Stimulated activated CD4-positive, alpha-beta T cell treated with anti-CD3 and anti-CD28 coated beads, TNF-alpha, amount 100 ng/mL, for 1 hour (primary cell): Measurements from ENCODE around the gene CRISP2.
"Not testable (repeated sequence)": the region's sequence is repeated elsewhere in the genome, so short reads cannot be mapped to it uniquely, and the experiment has no call there.

Experiments used
- DNase-seq, 3 donors: peaks; one replicate each; pipeline ENCODE4 v3.0.0-alpha.2; 2020; ENCODE audit warnings: low read depth in 3 of 3, low spot score in 1 of 3

CRISP2 gene, protein sequence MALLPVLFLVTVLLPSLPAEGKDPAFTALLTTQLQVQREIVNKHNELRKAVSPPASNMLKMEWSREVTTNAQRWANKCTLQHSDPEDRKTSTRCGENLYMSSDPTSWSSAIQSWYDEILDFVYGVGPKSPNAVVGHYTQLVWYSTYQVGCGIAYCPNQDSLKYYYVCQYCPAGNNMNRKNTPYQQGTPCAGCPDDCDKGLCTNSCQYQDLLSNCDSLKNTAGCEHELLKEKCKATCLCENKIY

DNA sequence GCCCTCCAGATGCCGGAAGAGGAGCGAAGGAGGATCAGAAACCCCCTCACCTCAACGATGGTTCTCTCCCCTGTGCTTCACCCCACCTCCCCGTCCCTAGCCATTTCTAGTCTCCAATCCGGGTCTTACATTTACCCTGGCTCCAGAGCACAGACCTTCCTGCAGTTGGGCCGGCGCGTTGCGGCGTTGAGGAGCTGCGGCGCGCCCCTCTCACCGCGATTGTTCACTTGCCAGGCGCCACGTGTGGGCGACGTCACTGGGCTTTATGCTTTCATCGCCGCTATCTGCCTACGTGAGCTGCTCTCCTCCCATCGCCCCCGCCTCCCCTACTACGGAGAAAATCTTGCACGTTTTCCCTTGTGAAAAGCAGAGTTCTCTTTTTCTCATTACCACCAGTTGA is at the start of gene CRISP2:
Gene CRISP2, minus strand, starts transcription at position 198 of the 400 bp plus-strand sequence. CDS start 4,347 bp downstream, outside the sequence.
- DNase-seq, result no peak

DNA sequence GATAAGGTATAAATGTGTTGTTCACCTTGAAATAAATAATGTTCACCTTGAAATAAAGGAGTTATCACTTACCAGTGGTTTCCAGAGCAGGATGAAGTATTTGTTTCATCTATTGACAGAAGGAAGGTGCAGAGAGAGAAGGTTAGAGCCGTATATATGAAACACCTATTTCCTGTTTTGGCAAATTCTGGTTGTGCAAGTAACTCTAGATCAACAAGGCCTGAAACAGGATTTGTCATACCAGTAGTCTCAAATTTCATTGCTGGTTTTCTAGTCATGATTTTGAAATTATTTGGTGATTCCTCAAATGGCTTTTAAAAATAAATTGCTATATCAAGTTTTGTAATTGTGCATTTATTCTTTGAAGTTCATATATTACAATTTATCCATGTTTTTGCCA is 30.9 kb upstream of the CRISP2 start, which contains the start of gene CRISP3:
Gene CRISP3, minus strand, starts transcription at position 130 of the 400 bp plus-strand sequence. Its CDS starts 21 bp downstream, at position 109.
- no peak for DNase-seq

DNA sequence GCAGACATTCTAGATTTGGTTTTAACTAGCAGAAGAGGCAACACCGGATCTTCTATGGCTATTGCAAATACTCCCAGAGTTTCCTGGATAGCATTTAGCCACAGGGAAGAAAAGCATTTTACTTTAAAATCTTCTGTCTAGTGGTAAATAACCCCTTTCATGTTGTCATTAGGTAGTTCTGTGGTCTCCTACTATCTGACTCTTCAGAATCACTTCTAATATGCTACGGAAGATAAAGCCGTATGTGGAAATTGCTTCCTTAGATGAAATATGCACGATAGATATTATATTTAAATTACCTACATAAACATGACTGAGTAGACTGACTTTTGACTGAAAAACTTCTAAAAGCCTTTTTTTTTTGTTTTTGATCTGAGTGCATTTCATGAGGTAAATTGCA is 30.1 kb upstream of the CRISP2 start:
- no peak for DNase-seq

DNA sequence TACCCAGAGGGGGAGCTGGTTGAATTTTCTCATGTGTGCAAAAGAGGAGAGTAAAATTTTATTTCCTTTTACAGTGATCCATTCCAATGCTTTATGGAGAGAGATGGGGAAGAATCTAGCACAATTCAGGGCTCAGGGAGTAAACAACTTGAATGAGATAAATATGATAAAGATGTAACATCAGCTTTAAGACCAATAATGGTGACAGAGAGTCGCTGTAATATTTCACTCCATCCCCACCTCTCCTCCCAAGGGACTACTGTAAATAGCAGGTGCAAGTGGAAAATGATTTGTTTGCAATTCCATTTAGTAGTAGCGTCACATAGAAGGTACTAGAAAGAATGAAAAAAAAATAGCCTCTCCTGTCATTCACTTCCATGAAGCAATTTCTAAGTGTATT is 26.1 kb upstream of the CRISP2 start:
- no peak for DNase-seq

DNA sequence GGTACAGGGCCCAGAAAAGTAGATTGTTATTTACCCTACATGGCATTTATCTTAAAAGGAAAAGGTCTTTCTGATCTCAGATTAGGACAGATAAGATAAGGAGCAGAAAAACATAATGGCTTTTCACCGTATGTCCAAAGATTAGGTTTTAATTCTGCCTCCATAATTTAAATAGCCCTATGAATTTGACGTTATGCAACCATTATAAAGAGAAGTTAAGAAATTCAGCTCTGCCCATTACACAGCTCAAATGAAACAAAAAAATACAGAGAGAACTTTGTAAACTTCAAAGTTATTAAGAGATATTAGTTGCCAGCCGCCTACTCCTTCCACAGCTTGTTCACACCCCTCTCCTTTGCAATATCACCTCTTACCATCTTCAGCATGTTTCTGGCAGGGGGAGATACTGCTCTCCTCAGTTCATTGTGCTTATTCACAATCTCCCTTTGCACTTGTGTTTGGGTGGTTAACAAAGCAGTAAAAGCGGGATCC is 22.7 kb upstream of the CRISP2 start:
- no peak for DNase-seq

DNA sequence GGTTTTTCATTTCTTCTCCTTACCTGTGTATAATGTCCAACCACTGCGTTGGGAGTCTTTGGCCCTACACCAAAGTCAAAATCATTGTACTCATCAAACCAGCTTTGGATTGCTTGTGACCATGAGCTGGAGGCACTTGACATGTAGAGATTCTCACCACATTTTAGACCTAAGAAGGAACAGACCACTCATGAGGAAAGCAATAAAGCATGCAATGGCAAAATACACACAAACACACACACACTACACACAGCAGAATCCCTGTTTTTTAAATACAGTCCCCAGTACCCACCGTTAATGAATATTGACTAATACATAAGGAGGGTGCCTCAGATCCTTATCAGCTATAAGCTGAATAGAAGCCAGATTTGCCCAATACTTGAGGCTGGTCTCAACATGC is 20.3 kb upstream of the CRISP2 start:
- no peak for DNase-seq

DNA sequence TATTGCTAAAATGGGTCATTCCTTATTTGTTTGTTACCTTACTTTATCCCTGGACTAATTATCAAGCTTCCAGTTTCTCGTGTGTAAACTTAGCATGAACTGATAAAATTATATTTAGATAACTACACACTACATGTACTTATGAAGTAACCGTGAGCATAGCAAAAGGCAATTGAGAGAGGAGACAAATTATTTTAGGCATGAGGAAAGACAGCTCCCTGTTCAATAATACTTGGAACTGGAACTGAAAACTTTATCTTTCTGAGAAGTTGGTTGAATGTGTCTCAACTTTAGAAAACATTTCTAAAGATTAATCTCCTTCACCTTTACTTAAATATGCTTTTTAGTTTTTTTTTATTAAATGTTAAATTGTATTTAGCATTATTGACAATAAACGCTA is 19.4 kb upstream of the CRISP2 start:
- no peak for DNase-seq

DNA sequence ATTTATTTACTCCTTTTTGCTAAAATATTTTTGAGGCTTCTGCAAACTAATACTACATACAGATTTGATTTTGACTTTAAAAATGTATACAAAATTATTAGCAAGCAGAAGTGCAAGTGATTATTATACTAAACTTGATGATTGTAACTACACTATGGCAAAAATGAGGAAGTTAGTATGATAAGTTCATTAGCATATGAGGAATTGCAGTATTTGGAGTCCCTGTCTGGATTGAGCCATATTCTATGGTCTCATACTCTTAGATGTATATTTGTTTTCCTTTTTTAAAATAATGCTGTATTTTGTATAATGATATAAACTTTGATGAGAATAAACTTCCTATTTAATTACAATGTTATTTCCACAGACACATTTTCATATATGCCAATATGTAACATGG is 16.9 kb upstream of the CRISP2 start:
- no peak for DNase-seq

DNA sequence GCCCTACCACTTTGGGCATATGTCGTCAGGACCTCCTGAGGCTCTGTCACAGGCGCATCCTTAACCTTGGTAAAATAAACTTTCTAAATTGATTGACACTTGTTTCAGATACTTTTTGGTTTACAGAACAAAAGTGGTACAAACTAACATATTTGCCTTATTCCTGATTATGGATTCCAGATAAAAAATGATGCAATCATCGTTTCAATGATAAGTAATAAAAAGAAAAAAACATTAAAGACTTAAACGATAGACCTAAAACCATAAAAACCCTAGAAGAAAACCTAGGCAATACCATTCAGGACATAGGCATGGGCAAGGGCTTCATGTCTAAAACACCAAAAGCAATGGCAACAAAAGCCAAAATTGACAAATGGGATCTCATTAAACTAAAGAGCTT is 10.6 kb upstream of the CRISP2 start:
- DNase-seq, result not testable (repeated sequence)

DNA sequence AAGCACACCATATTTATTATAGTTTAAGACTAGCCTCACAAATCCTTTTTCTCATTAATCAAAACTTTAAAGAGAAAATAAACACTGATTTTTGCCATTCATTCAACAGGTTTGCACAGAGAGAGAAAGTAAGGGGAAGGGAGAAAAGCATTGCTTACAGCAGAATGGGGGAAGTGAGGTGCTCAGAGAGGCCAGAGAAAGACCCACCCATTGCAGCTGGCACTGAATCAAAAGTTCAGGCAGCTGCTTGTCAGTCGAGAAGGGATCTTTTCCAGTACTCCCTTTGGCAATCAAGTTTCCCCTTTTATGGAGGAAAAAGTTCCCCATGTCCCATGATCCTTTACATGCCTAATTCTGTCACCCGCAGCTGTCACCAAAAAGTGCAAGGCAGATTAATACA is 8.0 kb upstream of the CRISP2 start:
- no peak for DNase-seq

DNA sequence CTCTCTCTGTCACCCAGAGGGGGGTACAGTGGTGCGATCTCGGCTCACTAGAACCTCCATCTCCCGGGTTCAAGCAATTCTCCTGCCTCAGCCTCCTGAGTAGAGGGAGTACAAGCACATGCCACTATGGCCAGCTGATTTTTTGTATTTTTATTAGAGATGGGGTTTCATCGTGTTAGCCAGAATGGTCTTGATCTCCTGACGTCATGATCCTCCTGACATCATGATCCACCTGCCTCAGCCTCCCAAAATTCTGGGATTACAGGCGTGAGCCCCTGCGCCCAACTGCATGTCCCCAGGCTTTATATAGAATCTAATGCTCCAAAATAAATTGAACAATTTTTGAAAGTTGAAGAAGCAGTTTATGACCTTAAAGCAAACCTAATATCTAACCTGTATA is 7.0 kb upstream of the CRISP2 start:
- no peak for DNase-seq

DNA sequence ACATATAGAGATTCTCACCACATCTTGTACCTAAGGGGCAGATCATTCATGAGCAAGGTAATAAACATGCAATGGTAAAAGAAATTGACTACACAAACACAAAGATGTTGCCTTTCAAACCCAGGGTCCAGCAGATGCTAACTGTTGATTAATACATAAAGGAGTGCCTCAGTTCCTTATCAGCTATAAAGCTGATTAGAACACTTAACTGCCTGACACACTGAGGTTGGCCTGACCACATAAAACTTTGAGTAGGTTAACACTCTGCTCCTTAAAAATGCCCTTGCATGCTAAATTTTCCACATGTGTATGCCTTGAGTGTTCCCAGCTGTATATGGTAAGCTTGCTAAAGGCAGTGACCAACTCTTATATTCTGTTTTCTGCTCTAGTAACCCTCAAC is 14.9 kb downstream of the CRISP2 start:
- no peak for DNase-seq

DNA sequence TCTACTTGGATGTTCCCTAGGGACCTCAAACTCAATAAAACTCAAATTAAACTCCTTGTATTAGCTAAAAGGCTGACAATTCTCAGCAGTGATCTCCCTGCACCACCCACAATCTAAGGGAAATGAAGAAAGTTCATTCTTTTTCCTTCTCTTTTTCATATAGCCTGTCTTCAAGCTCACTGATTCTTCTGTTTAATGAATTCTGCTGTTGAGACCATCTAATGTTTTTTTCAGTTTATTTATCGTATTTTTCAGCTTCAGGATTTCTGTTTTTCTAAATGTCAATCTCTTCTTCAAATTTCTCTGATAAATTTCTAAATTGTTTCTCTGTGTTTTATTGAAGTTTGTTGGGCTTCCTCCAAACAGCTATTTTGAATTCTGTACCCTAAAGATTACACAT is 19.8 kb downstream of the CRISP2 start:
- no peak for DNase-seq

DNA sequence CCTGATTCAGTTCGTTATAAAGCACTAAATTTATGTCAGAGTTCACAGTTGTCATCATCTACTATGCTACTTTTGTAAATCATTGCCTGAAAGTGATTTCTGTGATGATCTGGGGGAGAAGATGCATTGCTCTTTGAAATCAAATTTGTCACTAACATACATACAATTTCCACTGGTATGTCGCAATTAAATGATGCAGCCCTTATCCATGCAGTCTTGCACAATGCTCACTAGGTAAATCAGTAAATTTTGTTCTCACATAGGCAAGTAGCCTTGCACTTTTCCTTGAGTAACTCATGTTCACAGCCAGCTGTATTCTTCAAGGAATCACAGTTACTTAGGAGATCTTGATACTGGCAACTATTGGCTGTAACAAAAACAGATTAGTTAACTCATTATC is 20.8 kb downstream of the CRISP2 start:
- no peak for DNase-seq

DNA sequence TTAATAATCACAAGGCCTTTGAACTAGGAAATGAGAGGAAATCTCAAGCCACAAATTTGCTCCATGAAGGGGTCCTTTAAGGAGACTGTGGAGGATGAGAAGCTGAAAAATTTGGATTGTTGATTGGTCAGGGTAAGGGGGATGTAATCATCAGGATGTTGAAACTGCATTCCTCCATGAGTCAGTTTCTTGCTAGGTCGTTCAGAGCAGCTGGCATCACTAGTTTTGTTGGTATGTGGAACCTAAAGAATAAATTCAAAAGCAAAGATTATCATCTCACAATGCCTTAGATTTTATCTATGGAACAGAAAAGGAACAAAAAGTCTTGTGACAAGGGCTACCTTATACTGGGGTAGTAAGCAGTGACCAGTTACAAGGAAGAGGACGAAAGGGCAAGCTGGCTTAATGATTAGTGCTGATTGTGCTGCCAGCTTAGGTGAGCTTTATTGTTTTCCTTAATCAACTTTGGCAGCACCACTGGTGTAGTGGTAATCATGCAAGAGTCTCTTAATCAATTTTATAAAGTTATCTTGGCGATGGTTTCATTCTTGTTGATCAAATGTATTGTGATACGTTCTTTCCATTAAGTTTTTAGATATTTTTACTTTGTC is 36.6 kb downstream of the CRISP2 start:
- no peak for DNase-seq

DNA sequence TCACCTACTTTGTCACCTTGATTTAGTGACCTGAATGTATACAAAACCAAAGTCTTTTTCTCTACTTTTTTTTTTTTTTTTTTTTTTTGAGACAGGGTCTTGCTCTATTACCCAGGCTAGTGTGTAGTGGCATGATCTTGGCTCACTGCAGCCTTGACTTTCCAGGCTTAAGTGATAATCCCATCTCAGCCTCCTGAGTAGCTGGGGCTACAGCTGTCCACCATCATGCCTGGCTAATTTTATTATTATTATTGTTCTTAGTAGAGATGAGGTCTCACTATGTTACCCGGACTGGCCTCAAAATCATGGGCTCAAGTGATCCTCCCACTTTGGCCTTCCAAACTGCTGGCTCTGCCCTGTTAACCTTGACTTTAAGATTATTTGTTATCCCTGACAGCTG is 37.5 kb downstream of the CRISP2 start:
- no peak for DNase-seq

DNA sequence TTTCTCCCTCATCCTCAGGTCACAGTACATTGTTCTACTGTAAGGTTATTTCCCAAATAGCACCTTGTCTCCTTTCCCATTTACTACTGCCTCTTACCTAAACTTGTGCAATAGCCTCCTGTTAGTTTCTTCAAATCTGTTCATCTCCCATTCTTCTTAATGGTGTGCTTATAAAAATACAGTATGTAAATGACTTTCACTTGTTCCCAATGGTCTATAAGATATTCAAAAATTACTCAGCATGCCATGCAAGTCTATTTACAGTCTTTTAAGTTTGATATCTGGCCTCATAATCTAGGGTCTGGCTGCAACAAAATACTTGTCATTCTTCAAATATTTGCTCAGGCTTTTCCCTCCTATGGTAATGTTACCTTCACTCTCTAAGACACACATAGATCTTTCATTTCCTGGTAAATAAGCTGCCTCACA is 45.2 kb downstream of the CRISP2 start:
- no peak for DNase-seq

DNA sequence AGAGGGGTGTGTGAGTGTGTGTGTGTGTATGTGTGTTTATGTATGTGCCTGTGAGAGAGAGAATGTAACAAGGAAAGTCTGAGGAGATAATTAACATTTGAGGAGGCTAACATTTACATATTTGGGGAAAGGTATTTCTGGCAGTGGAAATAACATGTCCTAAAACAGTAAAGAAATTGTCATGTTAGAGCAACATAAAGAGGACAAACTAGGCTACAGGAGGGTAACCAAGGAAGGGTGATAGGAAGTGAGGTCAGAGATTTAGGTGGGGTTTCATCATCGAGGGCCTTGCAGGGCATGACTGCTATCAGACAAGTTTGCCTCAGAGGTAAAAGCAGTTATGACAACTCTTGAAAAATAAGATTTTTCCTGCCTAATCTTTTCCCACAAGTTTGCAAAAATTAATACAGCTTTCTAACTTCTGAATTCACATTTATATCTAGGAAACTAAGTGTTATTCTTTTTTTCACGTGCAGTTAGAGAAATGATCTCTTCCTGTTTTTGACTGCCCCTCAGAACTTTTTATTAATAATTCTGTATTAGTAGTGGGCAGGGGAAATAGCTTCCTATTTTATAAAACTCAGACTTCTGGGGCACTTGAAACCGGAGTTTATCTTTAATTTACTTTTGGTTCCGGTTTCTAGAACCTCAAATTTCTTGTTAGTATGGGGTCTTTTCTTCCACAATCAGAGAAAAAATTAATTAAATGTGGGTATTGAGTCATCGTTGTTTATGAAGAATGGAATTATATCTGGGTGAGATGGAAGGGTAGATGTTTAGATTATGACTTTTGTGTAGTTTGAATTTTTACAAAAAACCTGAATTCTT is 46.2 kb downstream of the CRISP2 start:
- no peak for DNase-seq

DNA sequence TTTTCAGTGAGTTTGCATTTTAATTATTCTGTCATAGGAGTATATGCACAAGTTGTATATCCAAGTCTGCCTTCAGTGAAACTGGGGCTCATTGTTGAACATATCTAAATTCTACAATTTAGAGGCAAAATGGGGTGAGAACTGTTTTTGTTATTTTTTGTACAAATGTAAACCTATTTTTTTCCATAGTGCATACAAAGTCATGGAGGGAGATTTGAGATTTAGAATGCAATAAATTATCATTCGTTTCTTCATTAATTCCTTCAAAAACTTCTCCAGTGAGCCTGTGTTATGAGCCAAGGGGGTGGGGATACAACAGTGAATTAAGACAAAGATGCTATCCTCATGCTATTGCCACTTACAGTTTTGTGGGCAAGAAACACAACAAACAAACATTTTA is 46.9 kb downstream of the CRISP2 start:
- no peak for DNase-seq

DNA sequence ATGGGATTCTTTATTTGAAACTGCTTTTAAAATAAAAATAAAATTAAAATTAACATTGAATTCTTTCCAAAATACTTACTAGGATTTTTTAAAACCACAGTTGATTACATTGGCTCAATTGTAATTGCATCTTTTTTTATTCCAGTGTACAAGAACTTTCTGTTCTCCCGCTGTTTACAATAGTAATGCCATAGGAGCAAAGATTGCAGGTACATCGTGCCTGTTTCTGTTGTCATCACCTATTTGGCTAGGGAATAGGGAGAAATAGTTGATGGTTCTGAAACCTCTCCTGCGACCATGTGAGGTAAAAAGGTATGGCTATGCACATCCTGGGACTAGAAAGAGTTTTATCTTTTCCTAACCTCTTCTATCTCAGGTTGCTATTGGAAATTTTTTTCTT is 48.5 kb downstream of the CRISP2 start:
- DNase-seq, result no peak

DNA sequence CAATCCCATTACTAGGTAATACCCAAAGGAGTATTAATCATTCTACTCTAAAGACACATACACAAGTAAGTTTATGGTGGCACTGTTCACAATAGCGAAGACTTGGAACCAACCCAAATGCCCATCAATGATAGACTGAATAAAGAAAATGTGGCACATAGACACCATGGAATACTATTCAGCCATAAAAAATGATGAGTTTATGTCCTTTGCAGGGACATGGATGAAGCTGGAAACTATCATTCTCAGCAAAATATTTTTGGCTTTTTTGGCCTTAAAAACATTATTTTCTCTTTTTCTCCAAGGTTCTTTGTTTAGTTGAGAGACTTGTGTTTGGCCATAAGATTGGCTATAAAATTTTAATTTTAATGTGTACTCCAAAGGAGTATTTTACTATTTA is 49.3 kb downstream of the CRISP2 start:
- DNase-seq, result not testable (repeated sequence)

DNA sequence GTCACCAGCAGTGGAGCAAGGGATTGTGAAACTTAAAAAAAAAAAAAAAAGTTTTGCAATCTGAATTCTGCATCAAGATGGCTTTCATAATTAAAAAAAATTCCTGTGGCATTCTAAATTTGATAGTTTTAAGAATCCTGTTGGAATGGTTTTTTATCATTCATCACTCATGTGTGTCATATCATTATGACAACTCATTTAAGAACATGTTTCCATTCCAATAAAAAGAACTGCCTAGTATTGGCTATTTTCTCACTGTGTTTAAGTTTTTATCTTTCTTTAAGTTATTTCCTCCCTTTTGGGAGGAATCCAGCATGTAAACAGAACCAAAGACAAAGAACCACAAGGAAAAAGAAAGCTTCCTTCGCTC is 50.5 kb downstream of the CRISP2 start:
- no peak for DNase-seq
